HS-5 (cell line): ENCODE data around the gene FILIP1.

ENCODE experiments used
- DNase-seq: peaks from one replicate; pipeline ENCODE4 v3.0.0-alpha.2; 2012; ENCODE audit warnings: low read depth

Gene FILIP1

DNA sequence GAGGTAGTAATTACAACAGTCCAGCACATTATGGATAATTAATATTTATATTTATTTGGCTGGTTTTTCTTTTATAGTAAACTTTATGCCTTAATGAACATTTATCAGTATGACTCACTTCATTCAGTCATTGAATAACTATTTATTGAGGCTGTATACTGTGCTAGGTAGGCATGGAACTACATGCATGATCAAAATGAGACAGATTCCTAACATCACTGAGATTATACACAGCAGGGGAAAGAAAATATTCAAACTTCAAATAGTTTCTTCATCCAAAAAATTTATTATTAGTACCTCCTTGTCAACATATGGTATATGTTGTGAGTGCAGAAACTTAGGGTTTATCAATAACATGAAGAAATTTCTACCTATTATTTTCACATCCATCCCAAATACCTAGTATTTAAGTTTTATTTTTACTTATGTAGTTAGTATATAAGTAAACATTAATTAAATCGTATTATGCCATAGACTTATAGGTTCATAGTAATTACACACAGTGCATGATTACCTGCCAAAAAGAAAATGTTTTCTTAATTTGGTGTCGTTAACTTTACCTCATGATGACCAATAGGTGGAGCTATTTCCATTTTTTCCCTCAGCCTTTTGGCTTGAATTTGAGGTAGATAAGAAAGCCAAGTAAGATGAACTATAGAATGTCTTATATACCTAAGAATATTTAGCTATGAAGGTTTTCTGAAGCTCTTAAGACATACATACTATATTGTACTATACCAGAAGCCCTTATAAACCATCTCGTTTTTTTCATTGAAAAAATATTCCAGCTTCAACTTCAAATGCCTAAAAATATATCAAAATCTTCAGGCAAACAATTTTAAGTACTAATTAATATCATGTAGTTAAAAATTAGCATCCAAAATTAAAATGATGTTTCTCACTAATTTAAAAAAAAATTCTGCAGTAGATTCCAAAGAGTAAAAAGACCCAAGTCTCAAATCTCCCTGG is 196.5 kb downstream of the FILIP1 start:
- peak; percentile 49 for DNase-seq

DNA sequence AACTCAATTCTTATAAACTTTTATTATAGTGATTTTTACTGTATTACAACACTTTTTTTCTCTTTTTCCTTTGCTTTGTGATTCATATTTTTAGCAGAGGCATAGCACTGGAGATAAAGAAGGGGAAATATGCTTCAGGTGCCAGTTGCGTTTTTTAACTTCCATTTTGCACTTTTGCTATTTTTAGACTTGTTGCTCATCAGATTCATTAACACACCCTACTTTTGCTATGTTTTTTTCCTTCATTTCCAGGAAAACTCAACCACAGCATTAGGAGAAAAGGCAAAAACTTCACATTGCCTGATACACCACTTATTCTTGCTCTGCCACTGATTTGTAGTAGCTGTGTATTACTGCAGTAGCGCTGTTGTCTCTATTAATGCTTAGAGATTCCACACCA is 201.0 kb downstream of the FILIP1 start:
- DNase-seq = no peak

DNA sequence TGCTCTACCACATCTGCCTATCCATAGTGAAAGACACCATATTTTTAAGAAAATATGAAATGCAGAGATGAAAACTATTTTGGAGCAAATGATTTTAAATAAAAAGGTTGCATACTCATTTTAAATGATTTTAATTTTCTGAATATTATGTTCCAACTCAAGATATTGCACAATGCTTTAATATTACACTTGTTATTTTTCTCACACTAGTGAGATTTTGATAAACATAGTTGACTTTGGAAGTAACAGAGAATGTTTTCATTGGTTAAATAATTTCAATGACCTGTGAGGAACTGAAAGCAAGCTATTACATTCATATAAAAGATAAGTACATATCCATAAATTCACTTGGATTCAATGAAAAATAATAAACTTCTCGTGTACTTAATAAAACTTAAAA is 201.9 kb downstream of the FILIP1 start:
- no peak for DNase-seq

DNA sequence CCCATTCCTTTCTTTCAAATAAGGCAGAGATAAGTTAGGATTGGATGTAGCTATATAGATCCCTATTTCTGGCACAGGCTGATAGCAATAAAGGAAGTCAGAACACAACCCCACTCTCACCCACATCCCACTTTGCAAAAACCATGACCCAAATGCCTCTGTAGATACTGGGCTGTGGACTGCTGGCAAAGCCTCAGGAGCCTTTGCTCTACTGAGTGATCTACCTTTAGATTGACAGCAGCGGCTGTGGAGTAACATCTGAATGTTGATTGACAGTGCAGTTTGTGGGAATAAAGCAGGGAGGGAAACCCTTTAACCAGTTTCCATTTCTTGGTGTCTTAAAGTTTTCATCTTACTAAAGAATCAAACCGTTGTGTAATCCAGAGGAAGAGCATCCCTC is 202.3 kb downstream of the FILIP1 start:
- no peak for DNase-seq

DNA sequence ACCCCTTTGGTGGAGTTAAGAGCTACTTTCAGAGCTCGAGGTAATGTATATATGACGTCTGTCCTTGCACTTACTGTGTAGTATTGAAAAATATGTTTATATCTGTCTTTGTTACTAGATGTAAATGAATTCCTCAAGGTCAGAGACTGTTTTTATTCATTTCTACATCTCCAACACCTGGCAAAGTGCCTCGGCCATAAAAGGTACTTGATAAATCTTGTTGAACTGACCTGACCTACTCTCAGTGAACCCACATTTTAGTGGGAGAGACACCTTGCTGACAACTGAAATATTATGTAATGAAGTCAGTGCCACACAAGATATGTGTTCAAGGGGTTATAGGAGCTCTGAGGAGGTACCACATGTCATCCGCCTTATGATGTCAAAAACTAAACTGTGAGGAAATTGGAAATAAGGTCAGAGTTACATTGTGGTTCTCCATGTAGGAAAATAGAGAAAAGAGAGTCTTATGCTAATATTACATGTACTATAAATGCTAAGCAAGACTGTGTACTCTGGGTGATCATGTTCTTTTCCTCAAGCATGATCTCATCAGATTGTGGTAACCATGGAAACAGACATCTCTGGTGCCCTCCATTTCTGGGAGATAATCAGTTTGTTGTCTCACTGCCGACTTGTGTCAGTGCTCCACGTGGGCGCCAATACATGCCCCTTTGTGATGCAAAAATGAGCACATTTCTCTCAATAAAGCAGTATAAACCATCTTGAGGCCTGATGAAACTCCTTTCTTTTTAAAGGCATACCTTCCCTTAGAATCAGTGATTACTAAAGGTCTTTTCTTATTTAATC is 203.3 kb downstream of the FILIP1 start:
- no peak for DNase-seq

DNA sequence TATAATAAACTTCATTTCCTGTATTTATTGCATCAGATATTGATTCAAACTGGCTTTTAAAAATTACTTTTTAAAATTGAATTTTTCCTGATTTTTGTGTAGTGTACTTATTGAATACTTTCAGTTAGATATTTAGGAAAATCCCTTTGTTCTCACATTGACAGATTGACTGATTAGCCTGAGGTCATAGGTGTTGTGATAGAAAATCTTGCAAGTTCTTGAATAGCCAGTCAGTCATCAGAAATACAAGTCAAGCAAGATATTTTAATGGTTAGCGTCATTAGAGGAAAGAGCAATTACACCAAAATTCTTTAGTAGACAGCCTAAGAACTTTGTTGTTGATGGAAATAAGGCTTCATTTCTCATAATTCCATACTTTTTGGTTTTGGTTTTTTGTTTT is 205.6 kb downstream of the FILIP1 start:
- no peak for DNase-seq

DNA sequence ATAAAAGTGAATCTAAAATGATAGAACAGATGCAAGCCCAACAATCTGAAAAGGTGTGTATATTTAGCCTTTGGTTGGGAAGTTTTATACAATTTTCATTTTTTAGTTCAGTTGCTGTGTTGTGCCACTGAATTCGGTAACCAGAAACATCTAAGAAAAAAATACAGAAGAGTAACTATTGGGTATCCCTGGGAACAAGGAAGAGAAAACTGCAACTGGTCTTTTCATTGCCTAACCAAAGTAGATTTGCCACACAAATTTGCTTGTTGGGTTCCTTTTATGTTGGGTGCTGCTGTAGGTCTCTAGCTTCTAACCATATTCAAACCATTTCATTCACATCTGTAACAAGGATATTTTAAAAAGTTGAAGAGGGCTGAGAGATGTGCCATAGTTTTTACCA is 206.2 kb downstream of the FILIP1 start:
- no peak for DNase-seq

DNA sequence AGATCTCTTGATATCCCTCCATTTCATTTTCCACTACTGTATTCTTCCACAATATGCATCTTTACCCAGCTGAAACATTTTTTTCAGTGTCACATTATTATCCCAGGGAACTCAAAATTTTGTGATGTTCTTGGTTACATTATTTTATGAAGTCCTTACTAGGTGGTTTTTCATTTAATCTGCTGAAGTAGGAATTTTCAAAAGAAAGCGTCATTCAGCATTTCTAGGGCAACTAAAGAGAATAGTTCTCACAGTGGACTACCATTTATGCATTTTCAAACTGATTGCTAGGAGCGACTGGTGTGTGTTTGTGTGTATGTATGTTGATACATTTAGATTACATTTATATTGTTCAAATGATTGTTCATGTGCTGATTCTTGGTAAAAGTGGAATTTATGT is 206.6 kb downstream of the FILIP1 start:
- DNase-seq = no peak

DNA sequence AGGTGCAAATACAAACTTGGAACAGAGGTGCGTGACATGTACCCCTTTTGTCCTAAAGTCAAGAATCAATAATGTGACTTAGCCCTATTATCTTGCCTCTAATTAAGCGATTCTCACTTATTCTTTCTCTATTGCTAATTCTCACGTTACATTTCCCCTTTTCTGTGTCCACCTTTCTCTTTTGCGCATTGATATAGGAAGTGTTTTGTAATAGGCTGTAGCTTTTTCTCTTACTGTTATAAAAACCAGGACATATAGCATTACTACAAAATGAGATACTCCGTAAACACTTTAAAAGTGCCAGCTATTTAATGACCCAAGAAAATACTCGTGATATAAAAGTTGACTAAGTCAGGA is 208.3 kb downstream of the FILIP1 start:
- DNase-seq = no peak

DNA sequence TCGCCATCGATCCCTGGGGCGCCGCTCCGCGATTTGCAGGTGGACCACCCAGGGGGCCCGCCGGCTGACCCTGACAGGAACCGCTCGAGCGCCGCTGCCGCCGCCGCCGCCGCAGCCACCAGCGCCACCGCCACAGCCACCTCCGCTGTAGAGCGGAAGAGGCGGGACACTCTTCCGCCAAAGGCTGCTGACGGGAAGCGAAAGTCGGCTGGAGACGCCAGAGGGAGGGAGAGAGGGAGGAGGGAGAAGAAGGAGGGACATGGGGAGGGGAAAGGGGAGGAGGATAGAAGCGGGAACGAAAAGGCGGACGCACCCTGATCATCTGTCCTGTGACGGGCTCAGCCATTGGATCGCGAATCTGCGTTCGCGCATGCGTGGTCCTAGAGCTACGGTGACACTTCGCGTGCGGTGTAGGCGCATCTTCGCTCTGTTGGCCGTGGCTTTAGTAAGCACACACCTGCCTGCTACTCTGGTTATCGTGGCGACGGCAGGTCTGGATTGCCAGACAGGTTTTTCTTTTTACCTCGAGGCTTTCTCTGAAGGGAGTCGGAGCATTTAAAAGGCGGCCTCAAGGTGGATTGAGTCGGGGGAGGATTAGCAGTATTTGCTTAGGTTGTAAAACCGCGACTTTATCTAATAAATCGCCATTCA is 208.8 kb downstream of the FILIP1 start, which contains the start of gene TMEM30A:
Gene TMEM30A, minus strand, starts transcription at position 161 of the 651 bp plus-strand sequence. Its CDS starts 154 bp downstream, at position 7.
- peak; percentile 95 for DNase-seq

DNA sequence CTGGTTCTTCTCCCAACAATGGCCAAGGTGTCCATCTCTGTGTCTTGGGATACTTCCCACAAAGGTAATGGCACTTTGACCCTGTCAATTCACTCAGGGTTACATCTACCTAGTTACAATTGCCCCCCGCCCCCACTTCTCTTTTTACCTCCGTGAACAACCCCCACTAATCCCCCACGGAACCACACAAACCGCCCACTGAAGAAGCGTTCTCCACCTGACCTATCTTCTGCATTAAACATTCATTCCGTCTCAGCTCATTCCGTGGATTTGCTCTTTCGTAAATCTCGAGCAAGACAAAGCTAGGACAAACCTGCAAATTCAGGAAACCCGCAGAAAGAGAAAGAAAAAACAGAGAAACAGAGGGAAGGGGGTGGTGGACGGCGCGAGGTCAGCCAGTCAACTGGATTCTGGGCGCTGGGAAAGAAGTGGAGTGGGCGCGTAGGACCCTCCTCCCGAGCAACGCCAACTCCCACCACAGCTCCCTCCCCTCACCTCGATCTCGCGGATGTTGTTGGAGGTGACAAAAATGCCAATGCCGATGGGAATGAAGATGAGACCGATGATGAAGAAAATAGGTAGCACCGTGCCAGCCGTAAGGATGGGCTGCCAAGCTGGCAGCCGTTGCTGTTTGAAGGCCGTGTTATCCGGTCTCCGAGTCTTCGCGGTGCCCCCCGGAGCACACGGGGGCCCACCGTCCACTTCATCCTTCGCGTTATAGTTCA is 209.5 kb downstream of the FILIP1 start:
- no peak for DNase-seq

DNA sequence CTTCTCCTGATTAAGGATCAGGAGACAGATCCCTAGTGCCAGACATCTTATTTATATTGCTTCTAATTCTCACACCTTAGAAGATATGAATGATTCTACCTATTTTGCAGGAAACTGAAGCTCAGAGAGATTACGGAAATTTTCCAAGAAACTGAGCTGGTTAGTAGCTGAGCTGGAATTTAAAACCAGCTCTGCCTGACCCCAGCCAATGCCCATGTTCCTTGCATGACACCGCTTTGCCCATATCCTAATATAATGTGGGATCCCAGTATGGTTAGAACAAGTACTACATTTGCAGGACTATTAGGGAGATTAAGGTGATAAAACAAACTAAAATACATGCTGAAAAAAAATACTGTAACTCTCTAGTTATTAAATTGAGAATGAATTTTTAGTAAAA is 210.9 kb downstream of the FILIP1 start:
- DNase-seq = no peak

DNA sequence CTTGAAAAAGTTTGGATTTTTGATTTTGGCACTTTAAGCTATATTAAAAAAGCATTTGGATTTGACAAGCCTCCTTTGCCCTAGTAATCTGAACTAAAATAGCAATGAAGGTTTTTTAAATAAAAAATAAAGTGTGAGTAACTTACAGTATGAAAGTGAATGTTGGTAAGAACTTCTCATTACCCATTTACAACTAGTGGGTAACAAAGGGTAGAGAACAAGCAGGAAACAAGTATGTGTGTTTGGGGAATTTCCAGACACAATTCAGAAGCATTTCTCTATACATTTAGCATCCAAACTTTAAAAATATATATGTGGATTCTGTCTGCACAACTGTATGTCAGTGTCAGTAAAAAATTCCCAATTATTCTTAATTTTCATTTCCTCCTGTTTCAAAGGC is 211.9 kb downstream of the FILIP1 start:
- DNase-seq = no peak

DNA sequence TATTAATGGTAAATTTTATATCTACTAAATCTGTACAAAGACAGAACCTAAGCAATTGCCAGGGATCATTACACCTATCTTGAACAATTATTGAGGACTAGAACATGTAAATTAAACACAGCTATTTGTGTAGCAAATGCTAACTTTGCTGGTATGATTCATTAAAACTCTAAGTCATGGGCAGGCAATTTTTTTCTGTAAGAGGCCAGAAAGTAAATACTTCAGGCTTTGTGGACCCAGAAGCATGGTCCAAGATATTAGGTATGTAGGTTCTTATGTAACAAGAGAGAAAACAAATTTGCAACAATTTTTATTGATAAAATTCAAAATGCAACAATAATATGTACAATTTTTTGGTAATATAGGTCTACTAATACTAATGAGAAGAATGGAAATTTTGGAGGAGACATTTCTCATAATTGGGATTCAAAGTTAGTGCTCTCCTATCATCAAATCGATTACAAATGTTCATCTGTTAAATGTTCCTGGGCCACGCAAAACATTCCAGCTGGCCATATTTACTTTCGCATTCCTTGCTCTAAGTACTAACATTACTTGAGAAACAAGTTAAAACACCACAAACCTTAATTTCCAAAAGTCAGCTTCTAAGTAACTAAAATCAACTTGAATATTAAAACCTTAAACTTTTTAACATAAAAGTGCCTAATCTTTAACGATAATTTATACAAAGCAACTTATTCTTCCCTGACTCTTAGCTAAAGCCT is 213.3 kb downstream of the FILIP1 start:
- no peak for DNase-seq

DNA sequence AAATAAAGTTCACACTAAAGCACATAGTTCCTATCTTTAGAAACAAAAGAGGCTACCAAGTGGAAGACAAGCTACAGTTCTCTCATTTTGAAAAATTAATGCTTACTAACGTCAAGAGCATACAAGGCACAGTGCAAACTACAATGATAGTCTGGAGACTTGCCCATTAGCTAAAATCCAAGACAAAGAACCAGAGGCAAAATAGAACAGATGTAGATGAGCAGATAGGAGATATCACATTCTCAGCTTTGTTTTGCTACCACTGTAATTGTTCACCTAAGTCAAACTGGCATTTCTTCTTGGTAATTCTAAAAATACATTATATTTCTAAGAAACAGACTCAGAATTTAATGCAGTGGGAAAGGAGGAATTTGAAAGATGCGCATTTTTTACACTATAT is 214.2 kb downstream of the FILIP1 start:
- no peak for DNase-seq

DNA sequence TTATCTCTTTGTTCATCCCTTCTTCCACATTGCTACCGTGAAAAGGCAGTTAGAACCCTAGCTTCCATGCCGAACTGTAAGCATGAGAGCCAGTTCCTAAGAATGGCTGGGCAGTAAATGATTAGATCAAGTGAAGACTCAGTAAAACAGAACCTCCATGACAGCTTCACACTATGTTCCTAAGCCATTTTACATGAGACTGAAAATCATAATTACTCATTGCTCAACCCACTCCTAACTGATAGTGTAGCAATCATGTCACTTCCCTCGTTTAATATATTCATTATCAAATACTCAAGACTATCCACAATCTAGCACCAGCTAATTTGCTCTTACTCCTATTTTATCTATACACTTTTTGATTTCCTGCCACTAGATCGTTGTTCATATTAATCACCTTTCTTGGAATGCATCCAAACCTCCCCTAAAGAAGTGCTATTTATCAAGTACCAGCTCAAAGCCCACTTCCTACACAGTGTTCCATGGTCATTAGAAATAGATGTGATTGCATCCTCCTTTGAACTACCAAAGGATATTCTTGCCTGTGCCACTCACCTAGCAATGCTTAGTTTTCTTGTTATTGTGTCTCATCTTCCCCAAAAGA is 215.0 kb downstream of the FILIP1 start:
- DNase-seq = no peak

DNA sequence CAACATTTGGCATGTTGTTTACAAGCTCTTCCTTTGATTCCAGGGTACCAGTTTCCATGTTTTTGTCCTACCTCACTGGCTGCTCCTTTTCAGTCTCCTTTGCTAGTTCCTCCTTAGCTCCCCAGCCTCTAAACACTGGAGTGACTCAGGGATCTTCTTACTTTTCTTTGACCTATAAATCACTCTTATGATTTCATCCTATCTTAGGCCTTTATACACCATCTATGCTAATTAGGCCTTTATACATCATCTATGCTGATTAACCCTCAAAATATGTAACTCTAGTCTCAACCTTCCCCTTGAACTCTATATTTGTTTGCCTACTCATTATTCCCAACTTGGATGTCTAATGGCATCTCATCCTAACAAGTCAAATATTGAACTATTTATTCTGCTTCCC is 218.5 kb downstream of the FILIP1 start:
- peak; percentile 90 for DNase-seq

DNA sequence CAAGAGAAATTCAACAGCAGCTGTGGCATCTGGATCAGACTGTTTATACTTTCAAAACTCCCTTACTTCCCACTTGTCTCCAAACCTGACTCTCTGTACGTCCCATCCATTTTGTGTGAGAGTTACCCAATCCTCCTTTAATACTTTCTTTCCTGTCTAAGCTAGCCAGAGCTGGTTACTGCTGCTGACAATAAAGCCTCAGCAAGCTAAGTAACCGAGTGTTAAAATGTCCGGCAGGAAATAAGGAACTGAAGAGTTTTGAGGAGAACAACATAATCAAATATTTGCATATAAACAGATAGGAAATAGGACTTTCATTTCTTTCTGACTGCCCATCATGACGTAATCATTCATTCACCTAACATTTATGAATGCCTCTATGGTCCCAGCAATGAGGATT is 220.6 kb downstream of the FILIP1 start:
- DNase-seq = no peak

DNA sequence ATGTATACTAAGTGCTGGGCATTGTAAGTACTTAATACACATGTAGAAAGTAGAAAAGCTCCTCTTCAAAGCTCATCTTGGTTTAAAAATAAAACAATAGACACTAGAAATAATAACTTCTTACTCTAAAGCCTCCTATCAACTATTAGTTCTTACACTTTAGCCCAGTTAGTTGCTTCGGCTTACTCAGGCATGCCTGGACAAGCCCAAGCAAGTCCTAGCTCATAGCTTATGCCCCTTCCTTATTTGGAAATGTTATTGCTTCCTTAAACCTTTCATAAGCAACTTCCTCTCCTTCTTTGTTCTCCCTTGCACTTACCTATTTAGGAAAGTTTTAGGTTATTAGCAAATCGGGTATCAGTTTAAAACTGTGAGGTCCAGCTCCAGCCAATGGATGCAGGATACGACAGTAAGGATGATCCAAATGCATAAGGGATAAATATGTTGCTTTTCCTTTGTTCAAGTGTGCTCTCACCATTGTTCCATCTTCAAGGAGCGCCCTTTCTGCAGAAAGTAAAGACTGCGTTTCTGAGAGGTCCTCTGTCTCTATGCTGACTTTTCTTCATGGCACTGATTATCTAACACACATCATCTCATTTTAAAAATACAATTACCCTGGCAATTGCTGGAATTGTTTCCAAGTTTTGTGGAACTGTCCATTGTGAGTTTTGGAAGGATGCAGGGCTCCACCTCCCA is 221.3 kb downstream of the FILIP1 start:
- no peak for DNase-seq

DNA sequence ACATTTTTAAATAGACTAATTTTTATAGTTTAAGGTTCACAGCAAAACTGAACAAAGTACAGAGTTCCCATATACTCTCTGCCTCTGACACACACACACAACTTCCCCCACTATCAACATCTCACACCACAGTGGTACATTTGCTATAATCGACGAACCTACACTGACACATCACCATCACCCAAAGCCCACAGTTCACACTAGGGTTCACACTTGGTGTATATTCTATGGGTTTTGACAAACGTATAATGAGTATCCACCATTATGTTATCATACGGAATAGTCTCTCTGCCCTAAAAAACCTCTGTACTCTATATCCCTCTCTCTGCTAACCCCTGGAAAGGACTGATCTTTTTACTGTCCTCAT is 224.6 kb downstream of the FILIP1 start:
- DNase-seq = no peak
